Anterior cingulate cortex (tissue), 58 donors: ENCODE data around the gene SSTR1.

ENCODE experiments used
- DNase-seq, 58 donors: peaks; one replicate each; lab custom pipeline; 2025; lab: John Stamatoyannopoulos, UW

Gene SSTR1

GRCh38 chr14:38226366-38226765 is 18.7 kb downstream of the SSTR1 start:
- DNase-seq: no peak

DNA sequence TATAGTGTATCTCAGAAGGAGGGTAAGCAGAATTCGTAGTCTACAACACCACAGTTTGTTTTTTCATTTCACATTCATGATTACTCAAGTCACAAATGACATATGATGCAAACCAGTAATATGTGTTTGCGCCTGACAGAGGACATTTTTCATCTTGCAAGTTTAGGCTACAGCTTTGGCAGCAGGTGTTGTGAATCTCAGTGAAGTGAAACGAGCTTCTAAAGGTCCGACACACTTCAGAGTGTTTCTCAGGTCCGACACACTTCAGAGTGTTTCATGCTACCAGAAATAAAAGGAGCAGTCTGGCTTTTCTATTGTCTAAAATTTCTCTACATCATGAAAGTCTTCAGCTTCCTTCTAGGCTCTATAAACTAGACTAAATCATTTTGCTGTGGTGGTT is 25.5 kb downstream of the SSTR1 start:
- no peak for DNase-seq

GRCh38 chr14:38238332-38238731 is 30.6 kb downstream of the SSTR1 start:
- DNase-seq: no peak

GRCh38 chr14:38238878-38239277 is 31.2 kb downstream of the SSTR1 start:
- DNase-seq: no peak

DNA sequence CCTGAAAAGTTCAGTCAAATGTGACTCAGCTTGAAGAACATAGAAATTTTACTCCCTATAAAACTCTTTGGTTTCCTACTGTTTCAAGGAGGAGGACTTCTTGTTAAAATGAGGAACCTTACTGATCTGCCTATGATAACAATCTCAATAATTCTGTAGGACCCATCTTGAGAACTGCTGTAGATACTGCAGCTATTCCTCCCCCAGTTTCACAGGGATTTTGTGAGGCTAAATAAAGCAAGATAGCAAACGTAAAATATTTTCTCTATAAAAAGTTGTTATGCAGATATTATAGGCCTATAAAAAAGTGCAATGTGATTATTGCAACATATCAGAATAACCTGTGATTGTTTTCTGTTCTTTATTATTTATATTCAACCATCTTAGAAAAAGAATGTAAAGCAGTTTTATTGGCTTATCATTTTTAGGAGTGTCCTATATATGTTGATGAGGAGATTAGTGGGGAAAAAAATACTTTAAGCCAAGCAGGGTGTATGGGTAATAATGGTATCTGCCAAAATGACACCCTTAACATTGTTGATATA is 36.1 kb downstream of the SSTR1 start:
- no peak for DNase-seq

GRCh38 chr14:38248321-38249028 is 40.8 kb downstream of the SSTR1 start:
- peak in 1 of 58 donors; percentile 33 for DNase-seq

GRCh38 chr14:38250331-38250730 is 42.6 kb downstream of the SSTR1 start:
- no peak for DNase-seq

- DNase-seq: no peak
Observed at GRCh38 chr14:38252066-38252710, 44.5 kb downstream of the SSTR1 start.

DNA sequence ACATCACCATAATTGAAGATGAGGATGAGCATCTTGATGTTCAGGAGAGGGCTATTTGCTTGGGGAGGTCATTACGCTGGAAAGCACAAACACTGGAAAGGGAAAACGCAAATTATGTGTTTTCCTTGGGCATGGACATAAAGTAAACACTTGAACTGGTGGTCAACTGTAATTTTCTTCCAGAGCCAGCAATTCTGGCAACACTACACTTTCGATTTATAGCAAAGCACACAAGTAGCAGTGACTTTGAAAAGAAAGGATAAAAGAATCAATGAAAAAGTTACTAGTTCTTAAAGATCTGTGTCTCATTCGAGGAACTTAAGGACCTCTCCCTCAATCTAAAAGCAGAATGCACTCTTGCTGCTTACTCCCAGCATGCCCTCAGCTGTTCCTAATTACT is 46.0 kb downstream of the SSTR1 start:
- no peak for DNase-seq

- DNase-seq: peak in 1 of 58 donors; percentile 11
Observed at GRCh38 chr14:38254571-38255407, 47.1 kb downstream of the SSTR1 start.

- peak in 1 of 58 donors; percentile 12 for DNase-seq
Observed at GRCh38 chr14:38255408-38255672, 47.6 kb downstream of the SSTR1 start.

DNA sequence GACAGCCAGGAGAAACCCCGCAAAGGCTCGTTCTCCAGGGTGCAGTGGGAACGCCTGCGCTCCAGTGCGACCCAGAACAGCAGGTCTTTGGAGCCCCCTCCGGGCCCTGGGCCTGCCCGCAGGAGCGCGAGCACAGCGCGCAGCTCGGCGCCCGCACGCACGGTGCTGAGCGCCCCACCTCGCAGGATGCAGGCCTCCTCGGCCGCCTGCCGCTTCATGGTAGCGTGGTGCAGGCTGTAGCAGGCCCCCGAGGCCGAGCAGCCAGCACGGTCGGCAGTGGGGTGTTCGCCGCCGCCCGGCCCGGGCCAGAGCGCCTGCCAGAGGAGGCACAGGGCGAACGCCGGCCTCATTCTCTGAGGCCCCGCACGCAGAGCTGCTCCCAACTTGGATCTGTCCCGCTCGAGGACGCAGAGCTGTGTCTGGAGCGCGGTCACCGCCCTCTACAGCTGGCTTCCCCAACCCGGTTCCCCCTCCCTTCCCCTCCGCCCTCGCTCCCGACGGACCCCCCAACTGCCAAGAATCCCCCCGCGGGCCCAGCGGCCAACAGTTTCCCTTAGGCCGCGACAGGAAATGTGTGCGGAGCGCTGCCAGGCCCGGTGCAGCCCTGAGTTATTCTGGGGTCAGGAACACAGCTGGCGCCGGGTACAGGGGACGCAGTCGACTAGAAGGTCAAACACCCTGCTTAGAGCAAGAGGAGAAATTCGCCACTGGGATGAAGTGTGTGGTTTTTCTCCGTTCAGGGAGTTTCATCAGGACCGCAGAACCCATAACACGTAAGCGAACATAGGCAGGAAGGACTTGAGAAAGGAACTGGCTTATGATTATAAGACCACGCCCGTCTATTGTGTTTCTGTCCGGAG is 48.2 kb downstream of the SSTR1 start, which contains the start of gene CLEC14A:
CLEC14A (minus strand) TSS at position 421 of the 860 bp plus-strand sequence; CDS start at position 350, 71 bp downstream.
- DNase-seq: peak in 2 of 58 donors; percentile 10 to 12

- DNase-seq: no peak
Observed at GRCh38 chr14:38256533-38256840, 48.8 kb downstream of the SSTR1 start.

GRCh38 chr14:38257507-38257906 is 49.8 kb downstream of the SSTR1 start:
- no peak for DNase-seq

- DNase-seq: no peak
Observed at GRCh38 chr14:38261620-38262019, 53.9 kb downstream of the SSTR1 start.
